Cerebellar nuclear complex (tissue), 1 donor: ENCODE data around the gene DVL3.
"Not testable (repeated sequence)": the region's sequence is repeated elsewhere in the genome, so short reads cannot be mapped to it uniquely, and the experiment has no call there.

Source experiments
- DNase-seq, 2 experiments: peaks; one replicate each; lab custom pipeline; 2025; lab: John Stamatoyannopoulos, UW

The DVL3 gene

DNA sequence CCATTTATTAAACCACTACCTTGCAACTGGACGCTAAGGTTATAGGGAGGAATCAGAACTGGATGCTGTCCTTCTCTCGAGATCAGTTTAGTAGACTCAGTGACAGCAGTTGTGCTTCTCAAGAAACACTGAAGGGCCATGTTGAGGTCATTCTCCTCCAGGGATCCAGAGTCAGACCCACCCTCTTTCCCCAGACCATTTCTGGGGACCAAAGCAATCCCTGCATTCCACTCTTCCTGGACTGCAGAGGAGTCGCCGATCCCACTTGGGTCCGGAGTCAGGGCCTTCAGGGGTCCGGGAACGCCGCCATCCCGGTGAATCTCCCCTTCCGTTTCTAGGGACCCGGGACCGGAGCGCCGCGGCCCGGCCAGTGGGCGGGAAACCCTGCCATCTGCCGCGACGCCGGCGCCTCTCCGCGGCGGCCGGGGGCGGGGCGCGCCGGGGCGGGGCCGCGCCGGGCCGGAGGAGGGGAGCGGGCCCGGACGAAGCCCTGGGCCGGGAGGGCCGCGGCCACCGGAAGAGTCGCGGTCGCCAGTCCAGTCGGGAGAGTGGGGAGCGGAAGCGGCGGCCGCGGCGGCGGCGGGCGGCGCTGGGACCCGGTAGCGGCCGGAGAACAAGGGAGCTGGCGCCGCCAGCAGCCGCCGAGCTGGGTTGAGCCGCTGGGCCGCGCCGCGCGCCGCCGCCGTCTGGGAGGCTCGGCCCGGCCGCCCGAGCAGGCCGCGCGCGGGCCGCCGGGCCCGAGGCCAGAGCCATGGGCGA lies at the start of gene DVL3:
Gene DVL3 (plus strand): TSS at position 493 of the 759 bp plus-strand sequence. CDS start 259 bp downstream, at position 752.
- no peak for DNase-seq

DNA sequence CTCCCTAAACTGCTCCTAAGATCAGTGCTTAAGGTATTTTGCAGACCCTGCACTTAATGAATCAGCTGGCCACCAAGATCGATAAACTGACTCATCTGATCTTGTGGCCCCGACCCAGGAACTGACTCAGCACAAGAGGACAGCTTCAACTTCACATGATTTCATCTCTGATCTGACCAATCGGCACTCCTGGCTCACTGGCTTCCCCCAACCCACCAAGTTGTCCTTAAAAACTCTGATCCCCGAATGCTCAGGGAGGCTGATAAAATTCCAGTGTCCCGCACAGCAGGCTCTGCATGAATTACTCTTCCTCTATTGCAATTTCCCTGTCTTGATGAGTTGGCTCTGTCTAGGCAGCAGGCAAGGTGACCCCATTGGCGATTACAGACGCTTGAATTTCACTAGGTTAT lies 44.9 kb upstream of the DVL3 start:
- no peak for DNase-seq

DNA sequence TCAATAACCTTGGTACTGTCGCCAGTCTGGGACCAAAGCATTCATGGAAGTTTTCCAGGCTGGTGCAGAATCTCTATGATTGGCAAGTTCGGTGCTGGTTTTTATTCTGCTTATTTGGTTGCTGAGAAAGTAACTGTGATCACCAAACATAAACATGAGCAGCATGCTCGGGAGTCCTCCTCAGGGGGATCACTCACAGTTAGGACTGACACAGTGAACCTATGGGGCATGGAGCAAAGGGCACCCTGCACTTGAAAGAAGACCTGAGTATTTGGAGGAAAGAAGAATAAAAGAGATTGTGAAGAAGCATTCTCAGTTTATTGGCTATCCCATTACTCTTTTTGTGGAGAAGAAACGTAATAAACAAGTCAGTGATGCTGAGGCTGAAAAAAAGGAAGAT lies 39.2 kb upstream of the DVL3 start:
- DNase-seq, result no peak

DNA sequence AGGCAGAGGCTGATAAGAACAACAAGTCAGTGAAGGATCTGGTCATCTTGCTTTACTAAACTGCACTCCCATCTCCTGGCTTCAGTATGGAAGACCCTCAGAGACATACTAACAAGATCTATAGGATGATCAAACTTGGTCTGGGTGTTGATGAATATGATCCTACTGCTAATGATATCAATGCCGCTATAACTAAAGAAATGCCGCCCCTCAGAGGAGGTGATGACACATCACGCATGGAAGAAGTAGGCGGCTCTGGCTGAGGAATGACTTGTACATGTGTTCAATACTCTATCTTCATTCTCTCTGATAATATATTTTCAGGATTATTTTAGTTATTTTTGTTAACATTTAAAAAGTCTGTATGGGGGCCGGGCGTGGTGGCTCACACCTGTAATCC lies 37.5 kb upstream of the DVL3 start:
- DNase-seq, result no peak

DNA sequence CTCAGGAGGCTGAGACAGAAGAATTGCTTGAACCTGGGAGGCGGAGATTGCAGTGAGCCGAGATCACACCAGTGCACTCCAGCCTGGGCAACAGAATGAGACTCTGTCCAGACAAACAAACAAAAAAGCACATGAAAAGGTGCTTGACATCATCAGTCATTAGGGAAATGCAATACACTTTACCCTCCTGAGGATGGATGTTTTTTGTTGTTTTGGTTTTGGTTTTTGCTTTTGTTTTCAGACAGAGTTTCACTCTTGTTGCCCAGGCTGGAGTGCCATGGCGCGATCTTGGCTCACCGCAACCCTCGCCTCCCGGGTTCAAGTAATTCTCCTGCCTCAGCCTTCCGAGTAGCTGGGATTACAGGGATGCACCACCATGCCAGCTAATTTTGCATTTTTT lies 34.1 kb upstream of the DVL3 start:
- not testable (repeated sequence) for DNase-seq

DNA sequence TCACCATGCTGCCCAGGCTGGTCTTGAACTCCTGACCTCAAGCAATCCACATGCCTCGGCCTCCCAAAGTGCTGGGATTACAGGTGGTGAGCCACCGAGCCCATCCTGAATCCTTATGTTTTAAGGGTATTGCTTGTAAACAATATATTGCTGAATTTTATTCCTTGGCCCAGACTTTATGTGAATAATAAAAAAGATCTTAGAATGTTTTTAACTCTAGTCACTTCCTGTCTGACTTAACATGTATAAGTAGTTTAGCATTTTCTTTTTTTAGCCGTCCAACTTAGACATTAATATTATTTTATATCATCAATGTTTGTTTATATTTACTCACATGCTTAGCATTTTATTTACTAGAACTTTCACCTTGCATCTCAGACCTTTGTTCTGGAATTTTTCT lies 29.2 kb upstream of the DVL3 start:
- DNase-seq, result no peak

DNA sequence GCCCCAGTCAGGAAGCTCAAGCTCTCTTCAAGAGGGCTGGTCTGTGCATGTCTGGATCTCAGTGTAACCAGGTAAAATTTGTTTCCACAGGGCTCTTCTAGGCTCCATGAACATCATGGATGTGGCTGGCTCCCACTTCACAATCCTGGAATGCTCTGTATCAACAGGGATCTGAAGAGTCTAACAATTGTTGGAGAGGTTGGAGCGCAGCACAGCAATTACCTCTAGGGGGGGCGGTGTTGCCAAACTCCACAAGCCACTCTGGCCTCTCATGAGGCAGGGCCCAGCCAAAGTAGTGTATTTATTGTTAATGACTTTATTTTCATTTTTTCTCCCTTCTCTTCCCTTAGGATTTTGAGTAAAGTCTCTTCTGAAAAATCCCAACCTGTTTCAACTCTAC lies 26.2 kb upstream of the DVL3 start:
- no peak for DNase-seq

DNA sequence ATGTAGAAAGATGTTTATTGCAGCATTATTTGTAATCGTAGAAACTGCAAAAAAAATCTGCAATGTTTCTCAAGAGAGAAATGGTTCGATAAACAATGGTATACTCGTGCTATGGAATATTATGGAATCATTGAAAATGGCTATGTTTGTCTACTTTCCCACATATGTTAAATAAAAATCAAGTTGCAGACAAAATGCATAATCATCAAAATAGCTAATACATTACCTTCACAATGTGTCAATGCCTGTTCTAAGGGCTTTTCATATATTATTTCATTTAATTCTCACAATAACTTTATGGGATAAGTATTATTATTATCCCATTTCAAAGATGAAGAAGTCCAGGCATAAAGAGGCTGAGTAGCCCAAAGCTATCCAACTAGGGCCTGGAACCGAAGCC lies 22.2 kb upstream of the DVL3 start:
- DNase-seq, result no peak

DNA sequence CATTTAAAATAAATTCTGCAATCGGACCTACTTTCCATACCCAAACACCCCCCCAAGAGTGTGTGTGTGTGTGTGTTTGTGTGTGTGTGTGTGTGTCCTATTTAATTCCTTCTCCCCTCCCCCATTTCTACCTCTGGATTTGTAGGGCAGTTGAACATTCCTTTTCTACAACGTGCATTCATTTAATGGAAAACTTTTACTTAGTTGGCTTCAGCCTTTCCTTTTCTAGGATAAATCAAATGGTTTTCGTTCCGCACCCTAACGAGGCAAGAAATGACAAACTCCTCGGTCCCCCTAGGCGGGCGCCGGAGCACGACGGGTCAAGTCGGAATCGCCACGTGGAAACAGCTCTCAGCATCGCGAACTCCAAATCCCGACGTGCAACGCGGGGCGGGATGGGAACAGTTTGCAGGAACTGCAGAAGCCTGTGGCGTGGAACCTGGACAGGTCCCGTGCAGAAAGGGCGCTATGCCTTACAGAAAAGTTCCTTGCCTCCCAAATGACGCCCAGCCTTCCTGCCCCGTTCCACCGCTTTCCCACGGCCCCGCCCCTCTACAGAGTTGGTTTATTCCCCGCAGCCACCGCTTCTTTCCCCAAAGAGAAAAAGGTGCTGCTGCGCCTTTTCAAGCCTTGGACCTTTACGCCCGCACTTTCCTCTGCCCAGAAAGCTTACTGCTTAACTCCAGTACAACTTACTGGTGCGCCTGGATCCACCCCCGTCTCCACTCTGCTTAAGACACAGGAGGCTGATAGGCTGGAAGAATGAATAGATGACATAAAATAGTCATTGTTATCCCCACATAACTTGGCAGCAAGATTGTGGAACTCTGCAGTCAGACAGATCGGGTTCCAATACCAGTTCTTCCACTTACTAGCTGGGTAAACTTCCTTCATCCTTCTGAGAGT lies 21.1 kb upstream of the DVL3 start:
- peak; percentile 35 to 65 for DNase-seq

DNA sequence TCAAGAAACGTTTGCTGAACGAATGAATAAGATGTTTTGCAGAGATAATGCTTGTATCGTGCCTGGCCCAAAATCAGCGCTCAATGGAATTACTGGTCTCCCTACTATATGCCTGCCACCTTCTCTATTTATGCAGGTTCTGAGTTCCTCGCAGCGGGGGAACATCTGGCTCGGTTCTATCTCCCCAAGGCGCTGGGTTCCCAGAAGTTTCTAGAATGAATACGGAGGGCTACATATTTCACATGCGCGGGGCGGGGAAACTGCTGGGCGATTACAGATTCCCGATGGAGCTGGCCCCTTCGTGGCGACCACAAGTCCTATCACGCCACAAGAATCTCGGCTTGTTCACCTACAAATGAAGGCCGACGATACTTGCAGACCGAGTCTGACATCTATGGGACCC lies 20.4 kb upstream of the DVL3 start:
- no peak for DNase-seq

DNA sequence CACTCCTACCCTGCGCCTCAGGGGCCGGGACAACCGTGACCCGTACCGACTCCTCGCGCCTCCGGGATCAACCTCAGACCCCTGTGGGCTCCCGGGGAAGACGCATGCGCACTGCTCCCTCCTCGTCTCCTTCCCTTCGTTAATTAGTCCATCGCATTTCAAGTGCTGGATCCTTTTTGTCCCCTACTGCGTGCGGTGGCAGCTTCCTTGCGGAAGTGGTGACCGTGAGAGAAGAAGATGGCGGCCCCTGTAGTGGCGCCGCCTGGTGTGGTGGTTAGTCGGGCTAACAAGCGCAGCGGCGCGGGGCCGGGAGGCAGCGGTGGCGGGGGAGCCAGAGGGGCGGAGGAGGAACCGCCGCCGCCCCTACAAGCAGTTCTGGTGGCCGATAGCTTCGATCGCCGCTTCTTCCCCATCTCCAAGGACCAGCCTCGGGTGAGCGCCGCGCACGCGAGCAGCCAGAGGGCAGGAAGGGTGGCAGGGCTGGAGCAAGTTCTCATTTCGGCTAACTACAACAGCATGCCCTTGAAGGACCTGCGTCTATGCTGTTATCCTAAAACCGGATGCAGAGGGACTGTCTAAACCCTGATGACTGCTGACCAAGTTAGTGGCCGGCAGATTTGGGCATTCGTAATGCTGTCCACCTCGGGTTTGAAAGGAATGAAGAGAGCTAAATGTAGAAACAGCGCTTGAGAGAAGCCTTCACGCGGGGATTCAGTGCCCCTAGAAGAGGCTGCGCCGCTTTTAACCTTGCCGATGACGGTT lies 19.8 kb upstream of the DVL3 start, which contains the start of gene EIF2B5:
Gene EIF2B5 (plus strand): TSS at position 210 of the 762 bp plus-strand sequence. CDS start 28 bp downstream, at position 238.
- DNase-seq, result peak; percentile 11 to 86

DNA sequence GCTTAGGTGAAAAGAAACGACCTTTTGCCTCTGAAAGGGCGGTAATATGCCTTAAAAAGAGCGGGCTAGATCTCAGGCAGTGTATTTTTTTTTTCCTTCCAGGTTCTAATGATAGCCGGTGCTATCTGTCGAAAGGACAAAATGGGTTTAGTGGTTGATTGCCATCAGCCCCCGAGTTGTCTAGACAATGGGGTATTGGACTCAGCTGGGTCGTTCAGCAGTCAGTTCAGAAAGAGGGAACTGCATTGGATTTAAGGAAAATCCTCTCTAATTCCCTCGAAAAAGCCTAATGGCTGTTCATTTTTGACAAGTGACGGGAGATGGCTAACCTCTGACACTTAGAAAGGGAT lies 19.3 kb upstream of the DVL3 start:
- no peak for DNase-seq

DNA sequence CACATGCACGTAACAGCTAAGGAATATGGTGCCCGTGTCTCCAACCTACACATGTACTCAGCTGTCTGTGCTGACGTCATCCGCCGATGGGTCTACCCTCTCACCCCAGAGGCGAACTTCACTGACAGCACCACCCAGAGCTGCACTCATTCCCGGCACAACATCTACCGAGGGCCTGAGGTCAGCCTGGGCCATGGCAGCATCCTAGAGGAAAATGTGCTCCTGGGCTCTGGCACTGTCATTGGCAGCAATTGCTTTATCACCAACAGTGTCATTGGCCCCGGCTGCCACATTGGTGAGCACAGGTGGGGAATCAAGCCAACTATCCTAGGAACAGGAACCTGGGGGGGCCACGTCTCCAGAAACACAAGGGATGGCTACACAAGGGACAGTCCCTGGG lies 14.7 kb upstream of the DVL3 start:
- DNase-seq, result no peak

DNA sequence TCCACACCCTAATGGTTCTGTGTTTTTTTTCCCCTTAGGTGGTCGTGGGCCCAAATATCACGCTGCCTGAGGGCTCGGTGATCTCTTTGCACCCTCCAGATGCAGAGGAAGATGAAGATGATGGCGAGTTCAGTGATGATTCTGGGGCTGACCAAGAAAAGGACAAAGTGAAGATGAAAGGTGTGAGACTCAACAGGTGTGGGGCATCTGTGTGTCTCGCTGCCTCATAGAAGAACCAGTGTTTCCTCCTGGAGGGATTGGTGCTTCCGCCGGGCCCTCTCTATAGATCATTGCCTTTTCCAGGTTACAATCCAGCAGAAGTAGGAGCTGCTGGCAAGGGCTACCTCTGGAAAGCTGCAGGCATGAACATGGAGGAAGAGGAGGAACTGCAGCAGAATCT lies 13.0 kb upstream of the DVL3 start:
- DNase-seq, result no peak

DNA sequence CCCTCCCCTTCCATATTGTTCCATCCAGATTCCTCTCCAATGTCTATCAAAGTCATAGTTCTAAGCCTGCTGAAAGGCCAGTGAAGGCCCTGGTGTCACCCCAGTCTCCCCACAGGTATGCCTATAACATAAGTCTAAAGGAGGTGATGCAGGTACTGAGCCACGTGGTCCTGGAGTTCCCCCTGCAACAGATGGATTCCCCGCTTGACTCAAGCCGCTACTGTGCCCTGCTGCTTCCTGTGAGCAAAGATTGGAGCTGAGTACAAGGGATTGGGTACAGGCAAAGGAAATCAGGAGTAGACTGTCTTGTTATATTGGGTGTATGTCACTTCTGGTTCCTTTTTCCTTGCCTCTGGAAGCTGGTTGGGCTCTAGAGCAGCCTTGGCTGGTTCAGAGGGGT lies 11.8 kb upstream of the DVL3 start:
- DNase-seq, result no peak

DNA sequence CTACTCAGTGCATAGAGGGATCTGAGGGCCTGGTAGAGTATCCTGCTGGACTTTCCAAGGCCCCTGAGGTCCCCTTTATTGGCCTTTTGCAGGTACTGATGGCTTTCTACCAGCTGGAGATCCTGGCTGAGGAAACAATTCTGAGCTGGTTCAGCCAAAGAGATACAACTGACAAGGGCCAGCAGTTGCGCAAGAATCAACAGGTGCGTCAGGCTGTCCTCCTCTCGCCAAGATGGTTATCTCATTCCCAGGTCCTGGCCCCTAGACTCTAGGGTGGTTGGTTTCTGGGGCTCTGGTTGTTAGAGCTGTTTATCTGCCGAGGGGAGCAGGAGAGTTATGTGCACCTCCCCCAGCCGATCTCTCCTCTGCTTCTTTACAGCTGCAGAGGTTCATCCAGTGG lies 10.7 kb upstream of the DVL3 start:
- DNase-seq, result no peak

DNA sequence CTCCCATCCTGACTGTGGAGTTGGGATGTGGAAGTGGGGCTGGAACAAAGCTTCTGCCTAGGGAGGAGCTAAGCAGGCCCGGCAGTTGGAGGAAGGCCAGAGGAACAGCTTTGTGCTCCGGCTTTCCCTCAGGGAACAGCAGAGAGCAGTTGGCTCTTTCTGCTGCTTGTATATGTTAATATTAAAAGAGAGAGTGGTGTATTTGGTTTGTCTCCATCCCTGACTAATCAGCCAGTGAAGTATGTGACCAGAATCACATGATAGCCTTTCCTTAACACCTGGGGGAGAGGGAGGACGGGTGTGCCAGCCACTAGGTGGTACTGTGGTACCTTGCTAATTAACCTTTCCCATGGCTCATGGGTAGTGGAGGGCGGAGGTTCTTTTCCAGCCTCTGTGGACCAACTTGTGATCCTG lies 10.1 kb upstream of the DVL3 start:
- DNase-seq, result peak in 1 of 2 experiments; percentile 36

DNA sequence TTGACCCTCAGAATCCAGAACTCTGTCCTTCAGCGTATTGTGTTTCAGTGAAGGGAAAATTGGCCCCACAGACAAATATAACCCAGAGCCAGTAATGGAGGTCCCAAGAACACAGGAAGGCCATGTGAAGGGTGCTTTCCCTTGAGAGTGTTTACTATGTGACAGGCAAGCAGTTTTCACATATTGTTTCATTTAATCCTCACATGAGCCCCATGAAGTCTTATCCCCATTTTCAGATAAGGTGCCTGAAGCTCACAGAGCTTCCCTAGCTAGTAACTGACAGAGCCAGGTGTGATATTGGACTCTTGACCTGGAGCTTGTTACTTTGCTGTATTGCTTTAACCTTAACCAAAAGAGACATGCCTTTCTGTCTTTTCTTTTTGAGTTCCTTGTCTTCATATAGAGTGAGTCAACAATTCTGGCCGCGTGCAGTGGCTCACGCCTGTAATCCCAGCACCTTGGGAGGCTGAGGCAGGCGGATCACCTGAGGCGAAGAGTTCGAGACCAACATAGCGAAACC lies 9.4 kb upstream of the DVL3 start:
- no peak for DNase-seq

DNA sequence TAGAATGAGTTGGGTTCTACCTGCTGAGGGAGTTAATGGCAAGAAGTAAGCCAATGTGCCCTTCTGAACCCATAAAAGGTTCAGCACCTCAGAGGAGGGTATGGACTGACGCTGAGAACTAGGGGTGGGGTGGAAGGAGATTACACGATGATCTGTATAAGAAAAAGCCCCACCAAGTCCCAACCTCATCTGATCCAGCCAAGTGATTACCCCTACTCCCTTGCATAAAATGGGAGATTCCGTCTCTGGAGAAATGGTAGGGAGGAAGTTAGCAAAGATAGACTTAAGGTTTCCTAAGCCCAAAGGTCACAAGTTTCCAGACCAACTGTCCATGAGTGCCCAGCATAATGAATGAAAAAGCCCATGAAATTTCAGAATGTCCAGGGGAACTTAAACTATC lies 7.1 kb upstream of the DVL3 start:
- no peak for DNase-seq

DNA sequence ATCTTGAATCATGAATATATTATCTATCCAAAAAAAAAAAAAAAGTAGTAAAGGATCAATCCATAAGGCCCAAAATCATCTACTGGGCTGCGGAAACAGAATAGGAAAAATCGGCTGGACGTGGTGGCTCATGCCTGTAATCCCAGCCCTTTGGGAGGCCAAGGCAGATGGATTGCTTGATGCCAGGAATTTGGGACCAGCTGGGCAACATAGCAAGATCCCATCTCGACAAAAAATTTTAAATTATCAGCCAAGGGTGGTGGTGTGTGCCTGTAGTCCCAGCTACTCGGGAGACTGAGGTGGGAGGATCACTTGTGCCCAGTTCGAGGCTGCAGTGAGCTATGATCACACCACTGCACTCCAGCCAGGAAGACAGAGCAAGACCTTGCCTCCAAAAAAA lies 6.1 kb upstream of the DVL3 start:
- no peak for DNase-seq

DNA sequence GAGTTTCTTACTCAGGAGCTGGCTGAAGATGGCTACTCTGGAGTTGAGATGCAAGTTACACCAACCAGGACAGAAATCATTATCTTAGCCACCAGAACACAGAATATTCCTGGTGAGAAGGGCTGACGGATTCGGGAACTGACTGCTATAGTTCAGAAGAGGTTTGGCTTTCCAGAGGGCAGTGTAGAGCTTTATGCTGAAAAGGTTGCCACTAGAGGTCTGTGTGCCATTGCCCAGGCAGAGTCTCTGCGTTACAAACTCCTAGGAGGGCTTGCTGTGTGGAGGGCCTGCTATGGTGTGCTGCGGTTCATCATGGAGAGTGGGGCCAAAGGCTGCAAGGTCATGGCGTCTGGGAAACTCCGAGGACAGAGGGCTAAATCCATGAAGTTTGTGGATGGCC lies 5.4 kb upstream of the DVL3 start:
- DNase-seq, result not testable (repeated sequence)
